GM06990 (cell line): Measurements from ENCODE around the gene PTPRD.

Experiments
- DNase-seq: peaks from one replicate; pipeline ENCODE4 v3.0.0-alpha.2; 2011; ENCODE audit not compliant: insufficient read length; ENCODE audit errors: extremely low read depth
- H3K27me3 ChIP-seq: replicated peaks from 2 replicates; pipeline ENCODE4 v1.6.0; 2011; ENCODE audit warnings: low read length; ENCODE audit not compliant: control insufficient read depth, insufficient read depth
- H3K36me3 ChIP-seq: 2 replicates; pipeline ENCODE4 v1.5.1; 2011; ENCODE audit warnings: low read length; ENCODE audit not compliant: control insufficient read depth, insufficient read depth
- H3K4me3 ChIP-seq: replicated peaks from 2 replicates; pipeline ENCODE4 v1.5.1; 2011; ENCODE audit warnings: low read depth, mild to moderate bottlenecking, control low read depth, low read length
- TF ChIP-seq, protein P1 (sequence below): IDR thresholded peaks from 2 replicates; pipeline ENCODE4 v1.5.1; 2011; ENCODE audit warnings: low read length, control low read depth, mild to moderate bottlenecking, inconsistent platforms; ENCODE audit not compliant: insufficient read depth, poor library complexity, severe bottlenecking

PTPRD gene

DNA sequence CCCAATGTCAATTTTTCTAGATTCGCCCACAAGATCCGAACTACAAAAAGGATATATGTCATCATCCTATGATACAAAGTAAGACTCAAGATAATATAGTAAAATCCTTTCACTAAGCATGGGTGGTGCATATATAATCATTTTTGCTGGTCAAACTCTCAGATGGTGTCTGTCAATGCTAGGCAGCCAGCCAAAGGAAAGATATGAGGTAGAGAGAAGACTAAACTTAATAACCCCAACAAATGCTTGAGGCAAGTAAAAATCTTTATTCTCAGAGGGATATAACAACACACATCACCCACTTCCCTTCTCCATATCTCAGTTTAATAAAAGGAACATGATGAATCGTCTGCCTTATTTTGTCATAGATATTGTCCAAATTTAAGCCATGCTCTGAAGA lies 1972.0 kb downstream of the PTPRD start:
- DNase-seq: no peak
- Histone ChIP-seq H3K27me3 (no peaks in the 10 kb centered on the region), H3K4me3 (no peak overlapping the region), H3K36me3 (no peaks in the 10 kb centered on the region)
- TF ChIP-seq, protein P1, sequence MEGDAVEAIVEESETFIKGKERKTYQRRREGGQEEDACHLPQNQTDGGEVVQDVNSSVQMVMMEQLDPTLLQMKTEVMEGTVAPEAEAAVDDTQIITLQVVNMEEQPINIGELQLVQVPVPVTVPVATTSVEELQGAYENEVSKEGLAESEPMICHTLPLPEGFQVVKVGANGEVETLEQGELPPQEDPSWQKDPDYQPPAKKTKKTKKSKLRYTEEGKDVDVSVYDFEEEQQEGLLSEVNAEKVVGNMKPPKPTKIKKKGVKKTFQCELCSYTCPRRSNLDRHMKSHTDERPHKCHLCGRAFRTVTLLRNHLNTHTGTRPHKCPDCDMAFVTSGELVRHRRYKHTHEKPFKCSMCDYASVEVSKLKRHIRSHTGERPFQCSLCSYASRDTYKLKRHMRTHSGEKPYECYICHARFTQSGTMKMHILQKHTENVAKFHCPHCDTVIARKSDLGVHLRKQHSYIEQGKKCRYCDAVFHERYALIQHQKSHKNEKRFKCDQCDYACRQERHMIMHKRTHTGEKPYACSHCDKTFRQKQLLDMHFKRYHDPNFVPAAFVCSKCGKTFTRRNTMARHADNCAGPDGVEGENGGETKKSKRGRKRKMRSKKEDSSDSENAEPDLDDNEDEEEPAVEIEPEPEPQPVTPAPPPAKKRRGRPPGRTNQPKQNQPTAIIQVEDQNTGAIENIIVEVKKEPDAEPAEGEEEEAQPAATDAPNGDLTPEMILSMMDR: no peak

DNA sequence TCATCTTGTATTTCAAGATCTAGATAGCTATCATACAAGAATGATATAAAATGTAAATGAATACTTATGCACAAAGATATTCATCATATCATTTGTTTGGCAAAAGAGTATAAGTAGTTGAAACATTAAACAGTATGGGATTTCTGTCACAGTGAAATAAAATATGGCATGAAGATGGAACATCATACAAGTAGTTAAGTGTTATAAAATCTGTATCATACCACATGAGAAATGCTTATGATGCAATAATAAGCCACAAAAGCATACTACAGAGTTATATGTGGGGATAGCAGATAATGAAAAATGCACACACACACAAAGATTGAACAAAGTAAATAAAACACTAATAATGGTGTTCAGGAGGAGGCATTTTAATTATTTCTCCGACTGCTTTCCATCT lies 1975.2 kb downstream of the PTPRD start:
- Histone ChIP-seq H3K27me3 (no peaks in the 10 kb centered on the region), H3K36me3 (no peaks in the 10 kb centered on the region), H3K4me3 (no peak overlapping the region)
- TF ChIP-seq, protein P1: no peak
- DNase-seq: no peak

DNA sequence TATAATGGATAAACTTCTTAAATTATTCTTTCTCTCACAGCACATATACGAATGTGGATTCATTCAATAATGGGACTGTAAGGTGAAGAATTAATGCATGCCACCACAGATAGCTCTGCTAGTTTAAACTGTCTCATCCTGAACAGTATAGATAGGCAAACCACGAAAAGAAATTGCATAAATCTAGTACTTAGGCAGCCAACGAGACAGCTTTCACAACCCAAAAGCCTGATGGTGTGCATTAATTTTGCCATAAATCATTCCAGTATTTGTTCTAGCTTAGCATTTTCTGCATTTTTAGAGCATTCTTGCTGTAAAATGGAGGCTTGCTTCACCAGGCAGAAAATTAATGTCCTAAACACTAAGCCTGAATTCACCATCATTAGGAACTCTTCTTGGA lies 1979.0 kb downstream of the PTPRD start:
- TF ChIP-seq, protein P1: no peak
- Histone ChIP-seq H3K27me3 (no peaks in the 10 kb centered on the region), H3K4me3 (no peak overlapping the region), H3K36me3 (no peaks in the 10 kb centered on the region)
- no peak for DNase-seq

DNA sequence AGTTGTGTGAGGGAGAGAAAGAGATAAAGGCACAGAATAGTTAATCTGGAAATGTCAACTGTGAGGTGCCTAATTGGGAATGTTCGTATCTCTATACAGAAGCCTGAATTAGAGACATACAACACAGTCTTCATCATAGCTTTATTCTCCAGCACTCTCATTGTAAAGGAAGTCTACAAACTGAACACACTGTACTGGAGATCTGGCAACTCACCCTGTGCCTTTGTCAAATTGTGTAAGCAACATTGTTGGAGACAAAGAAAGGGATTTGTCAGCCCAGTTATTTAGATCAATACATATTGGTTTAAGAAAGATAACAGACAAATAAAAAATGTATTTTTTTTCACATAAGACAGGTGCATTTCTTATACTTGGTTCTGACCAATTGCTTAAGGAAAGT lies 1980.3 kb downstream of the PTPRD start:
- DNase-seq: no peak
- Histone ChIP-seq H3K36me3 (no peaks in the 10 kb centered on the region), H3K27me3 (no peaks in the 10 kb centered on the region), H3K4me3 (no peak overlapping the region)
- TF ChIP-seq, protein P1: no peak

DNA sequence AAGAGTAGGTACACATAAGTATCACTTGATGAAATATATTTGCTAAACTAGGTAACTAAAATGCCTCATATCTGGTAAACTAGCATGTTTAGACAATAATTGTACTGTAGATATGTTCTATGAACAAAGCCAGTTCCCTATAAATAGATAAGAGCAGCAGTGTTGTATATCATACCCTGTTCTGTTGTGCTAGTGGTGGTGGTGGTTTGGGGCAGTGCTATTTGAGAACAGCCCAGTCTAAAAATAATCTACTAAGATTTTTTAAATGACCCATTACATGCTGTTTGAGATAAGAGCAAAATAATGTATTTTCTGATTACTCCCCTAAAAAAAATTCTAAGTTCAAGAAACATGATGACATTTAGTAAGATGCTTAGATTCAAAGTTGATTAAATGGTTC lies 1984.0 kb downstream of the PTPRD start:
- H3K4me3 ChIP-seq: no peak overlapping the region
- H3K27me3 ChIP-seq: no peaks in the 10 kb centered on the region
- DNase-seq: no peak
- H3K36me3 ChIP-seq: no peaks in the 10 kb centered on the region
- TF ChIP-seq, protein P1: no peak

DNA sequence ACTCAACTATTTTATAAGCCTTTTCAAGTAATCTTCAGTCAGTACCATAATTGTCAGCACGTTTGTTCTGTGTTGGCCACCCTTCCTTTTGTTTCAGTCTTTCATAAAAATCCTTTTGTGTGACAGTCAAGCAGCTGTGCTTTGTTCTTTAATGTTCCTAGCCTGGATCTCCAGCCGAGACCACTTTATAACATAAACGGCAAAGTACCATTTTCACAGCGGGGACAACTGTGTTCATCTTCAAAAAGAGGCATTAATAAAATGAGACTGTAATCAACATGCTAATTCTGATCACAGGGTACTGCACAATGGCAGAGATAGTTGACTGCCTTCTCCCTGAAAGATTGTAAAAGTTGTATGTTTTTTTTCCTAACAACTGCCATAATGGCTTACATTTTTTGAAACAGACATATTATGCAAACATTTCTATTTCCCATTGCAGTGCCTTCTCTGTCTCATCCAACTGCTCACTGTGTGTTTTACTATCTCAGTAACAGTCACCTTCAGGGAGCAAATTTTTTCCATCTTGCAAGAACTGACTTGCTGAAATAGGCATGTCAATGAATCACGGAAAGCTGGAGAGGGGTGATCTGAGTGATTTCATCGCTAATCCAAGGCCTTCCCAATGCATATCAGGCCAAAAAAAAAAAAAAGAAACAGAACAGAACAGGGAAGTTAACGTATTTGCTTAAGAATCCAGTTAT lies 1984.7 kb downstream of the PTPRD start:
- TF ChIP-seq, protein P1: no peak
- Histone ChIP-seq H3K36me3 (no peaks in the 10 kb centered on the region), H3K27me3 (no peaks in the 10 kb centered on the region), H3K4me3 (no peak overlapping the region)
- no peak for DNase-seq
